Measurements from ENCODE around the gene ABCA12.

Gene ABCA12

GRCh38 chr2:215036314-215036713 lies 102.1 kb downstream of the ABCA12 start:
- no peak for DNase-seq

- DNase-seq = no peak
Observed at GRCh38 chr2:215034154-215034553, 104.3 kb downstream of the ABCA12 start.

GRCh38 chr2:215032153-215032552 lies 106.3 kb downstream of the ABCA12 start:
- DNase-seq = no peak

GRCh38 chr2:215031321-215031720 lies 107.1 kb downstream of the ABCA12 start:
- DNase-seq = no peak

GRCh38 chr2:215029936-215030335 lies 108.5 kb downstream of the ABCA12 start:
- DNase-seq = no peak

GRCh38 chr2:215028231-215028630 lies 110.2 kb downstream of the ABCA12 start:
- no peak for DNase-seq

GRCh38 chr2:215027779-215028178 lies 110.6 kb downstream of the ABCA12 start:
- no peak for DNase-seq

- DNase-seq = no peak
Observed at GRCh38 chr2:215022910-215023309, 115.5 kb downstream of the ABCA12 start.

GRCh38 chr2:215022418-215022817 lies 116.0 kb downstream of the ABCA12 start:
- no peak for DNase-seq

GRCh38 chr2:215020283-215020682 lies 118.1 kb downstream of the ABCA12 start:
- no peak for DNase-seq

GRCh38 chr2:215019521-215020145 lies 118.8 kb downstream of the ABCA12 start:
- DNase-seq = no peak

- no peak for DNase-seq
Observed at GRCh38 chr2:215019085-215019484, 119.3 kb downstream of the ABCA12 start.

- DNase-seq = no peak
Observed at GRCh38 chr2:215015421-215015820, 123.0 kb downstream of the ABCA12 start.

GRCh38 chr2:215010390-215010789 lies 128.0 kb downstream of the ABCA12 start:
- no peak for DNase-seq

GRCh38 chr2:215003001-215003400 lies 135.4 kb downstream of the ABCA12 start:
- no peak for DNase-seq

GRCh38 chr2:215002500-215002899 lies 135.9 kb downstream of the ABCA12 start:
- DNase-seq = no peak

- no peak for DNase-seq
Observed at GRCh38 chr2:215000721-215001120, 137.7 kb downstream of the ABCA12 start.

- DNase-seq = no peak
Observed at GRCh38 chr2:214995926-214996670, 142.3 kb downstream of the ABCA12 start.

GRCh38 chr2:214995409-214995808 lies 143.0 kb downstream of the ABCA12 start:
- DNase-seq = no peak

GRCh38 chr2:214992911-214993310 lies 145.5 kb downstream of the ABCA12 start:
- no peak for DNase-seq

GRCh38 chr2:214989187-214989586 lies 149.2 kb downstream of the ABCA12 start:
- no peak for DNase-seq

GRCh38 chr2:214987261-214987660 lies 151.2 kb downstream of the ABCA12 start:
- DNase-seq = no peak

- DNase-seq = no peak
Observed at GRCh38 chr2:214985619-214986018, 152.8 kb downstream of the ABCA12 start.

- DNase-seq = no peak
Observed at GRCh38 chr2:214966420-214966819, 172.0 kb downstream of the ABCA12 start.

- no peak for DNase-seq
Observed at GRCh38 chr2:214960677-214961076, 177.7 kb downstream of the ABCA12 start.

Measured in NCI-H1092 (cell line).